GM21423 (cell line): Measurements from ENCODE around the gene CMIP.
"Not testable (repeated sequence)": the region's sequence is repeated elsewhere in the genome, so short reads cannot be mapped to it uniquely, and the experiment has no call there.

Source experiments
- ATAC-seq: cut with Tn5 transposase; IDR thresholded peaks from one replicate; pipeline ENCODE4 v1.9.1; 2021; ENCODE audit warnings: mild to moderate bottlenecking, moderate library complexity; ENCODE audit not compliant: unreplicated experiment

The CMIP gene

GRCh38 chr16:81444448-81445121 lies at the start of gene CMIP:
Gene CMIP, plus strand, starts transcription at chr16:81444808.
- ATAC-seq = peak; percentile 77

- ATAC-seq = no peak
Measured at GRCh38 chr16:81394966-81395655, 49.5 kb upstream of the CMIP start.

DNA sequence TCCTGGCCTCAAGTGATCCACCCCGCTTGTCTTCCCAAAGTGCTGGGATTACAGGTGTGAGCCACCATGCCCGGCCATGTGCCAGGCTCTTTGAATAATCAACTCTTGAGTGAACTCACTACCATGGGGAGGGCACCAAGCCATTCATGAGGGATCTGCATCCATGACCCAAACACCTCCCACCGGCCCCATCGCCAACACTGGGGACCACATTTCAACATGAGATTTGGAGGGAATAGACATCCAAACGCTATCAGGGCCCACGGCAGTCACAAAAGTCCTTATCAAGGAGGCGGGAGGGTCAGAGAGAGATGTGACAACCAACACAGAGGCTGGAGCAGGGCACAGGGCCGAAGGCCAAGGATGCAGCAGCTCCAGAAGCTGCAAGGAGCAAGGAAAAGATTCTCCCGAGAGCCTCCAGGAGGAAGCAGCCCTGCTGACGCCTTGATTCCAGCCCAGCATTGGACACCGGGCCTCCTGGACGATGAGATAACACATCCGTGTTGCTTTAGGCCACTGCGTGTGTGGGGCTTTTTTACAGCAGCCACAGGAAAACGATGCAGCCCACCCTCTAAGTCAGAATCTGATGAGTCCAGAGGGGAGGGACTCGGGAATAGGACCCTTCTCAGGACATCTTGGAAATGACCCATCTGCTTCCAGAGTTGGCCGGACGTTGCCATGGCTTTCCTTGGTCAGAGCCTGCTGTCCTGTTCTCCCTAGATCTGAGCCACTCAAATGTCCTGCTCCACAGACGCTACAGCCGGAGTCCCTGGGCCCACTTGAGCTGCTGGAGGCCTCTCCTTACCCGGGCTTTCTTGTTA lies 47.3 kb upstream of the CMIP start:
- ATAC-seq = no peak

DNA sequence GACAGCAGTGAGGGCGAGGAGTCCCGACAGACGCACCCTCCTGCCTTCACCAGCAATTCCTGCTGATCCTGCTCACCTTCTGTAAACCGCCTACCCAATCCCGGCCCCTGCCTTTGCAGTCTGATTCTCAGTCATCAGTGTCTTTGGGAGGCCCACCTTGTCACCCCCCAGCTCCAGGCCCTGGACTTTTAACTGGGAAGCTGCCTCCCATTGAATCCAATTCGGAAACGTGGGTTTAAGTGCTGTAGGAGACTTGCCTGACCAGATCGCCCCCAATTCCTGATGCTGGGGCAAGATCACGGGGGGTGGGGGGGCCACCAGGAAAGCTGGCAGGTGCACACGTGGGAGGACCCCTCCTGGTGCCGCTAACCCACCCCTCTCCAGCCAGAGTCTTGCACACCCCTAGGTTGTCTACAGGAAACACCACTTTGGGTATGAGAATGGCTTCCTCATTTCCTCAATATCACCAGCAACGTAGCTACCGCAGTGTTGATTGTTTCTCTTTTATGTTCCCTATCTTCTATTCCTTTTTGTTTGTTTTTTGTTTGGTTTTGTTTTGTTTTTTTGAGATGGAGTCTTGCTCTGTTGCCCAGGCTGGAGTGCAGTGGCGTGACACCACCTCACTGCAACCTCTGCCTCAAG lies 46.6 kb upstream of the CMIP start:
- ATAC-seq = no peak

DNA sequence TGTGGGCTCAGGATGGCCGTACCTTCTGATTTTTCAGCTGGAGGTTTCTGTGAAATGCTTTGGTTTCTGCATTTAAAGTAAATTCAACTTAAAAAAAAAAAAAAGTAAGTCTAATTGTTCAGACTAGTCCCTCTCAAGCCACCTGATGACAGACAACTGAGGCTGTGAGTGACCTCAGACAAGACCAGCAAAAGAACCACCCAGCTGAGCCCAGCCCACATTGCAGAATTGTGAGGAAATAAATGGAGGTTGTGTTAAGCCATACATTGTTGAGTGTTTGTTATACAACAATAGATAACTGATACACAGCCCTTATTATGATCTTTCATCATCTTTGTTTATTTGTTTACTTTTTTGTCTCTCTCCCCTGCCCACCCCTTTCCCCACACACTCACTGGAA lies 44.7 kb upstream of the CMIP start:
- no peak for ATAC-seq

DNA sequence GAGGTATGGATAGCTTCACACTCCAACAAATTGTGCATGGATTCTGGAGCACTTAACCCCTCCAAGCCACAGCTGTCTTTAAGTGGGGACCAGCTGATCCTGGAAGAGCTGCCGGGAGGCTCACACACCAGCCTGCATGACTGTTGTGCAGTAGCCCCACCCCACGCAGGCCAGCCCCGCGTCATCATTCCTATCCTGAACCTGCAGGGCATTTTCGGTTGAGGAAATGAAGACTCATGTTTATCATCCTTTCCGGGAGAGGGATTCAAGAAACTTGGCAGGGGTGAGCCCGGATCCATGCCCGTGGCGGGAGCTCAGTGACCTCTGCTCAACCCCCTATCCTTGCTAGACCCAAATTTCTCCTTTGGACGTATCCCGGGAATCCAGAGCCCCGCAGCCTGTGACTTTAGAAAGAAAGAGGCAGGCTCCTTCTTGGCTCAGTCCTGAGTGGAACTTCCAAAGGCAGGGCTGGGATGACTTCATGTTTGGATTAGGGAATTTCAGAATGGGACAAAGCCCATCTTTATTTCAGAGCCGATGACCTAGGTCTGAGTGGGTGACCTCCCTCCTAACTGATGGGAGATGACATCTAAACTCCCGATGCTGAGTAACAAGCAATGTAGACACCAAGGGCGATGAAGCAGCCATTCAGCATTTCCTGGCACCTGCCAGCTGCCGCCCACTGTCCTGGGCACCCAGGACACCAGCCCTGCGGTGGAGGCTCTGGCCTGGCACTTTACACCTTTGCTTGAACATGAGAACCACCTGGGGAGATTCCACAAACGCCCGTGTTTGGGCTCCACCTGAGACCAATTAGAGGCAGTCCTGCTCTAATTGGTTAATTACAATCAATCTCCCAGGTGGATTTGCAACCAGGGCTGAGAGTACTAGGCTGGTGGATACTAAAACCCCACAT lies 43.3 kb upstream of the CMIP start:
- no peak for ATAC-seq

DNA sequence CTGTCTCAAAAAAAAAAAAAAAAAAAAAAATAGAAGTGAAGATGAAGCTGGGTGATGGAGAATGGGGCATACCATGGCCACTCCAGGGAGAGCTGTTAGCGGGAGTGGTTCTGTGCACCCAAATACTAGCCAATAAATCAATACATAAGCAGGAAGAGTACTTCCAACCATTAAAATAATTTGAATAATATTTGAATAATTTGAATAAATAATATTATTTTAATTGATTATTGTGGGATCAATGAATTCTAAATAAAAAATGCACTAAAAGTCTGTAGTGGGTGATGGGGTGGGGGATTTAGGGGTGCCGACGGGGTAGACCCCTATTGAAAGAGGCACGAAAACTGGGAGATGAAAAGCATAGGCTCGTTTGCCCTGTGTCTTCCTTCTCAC lies 41.4 kb upstream of the CMIP start:
- ATAC-seq = no peak

DNA sequence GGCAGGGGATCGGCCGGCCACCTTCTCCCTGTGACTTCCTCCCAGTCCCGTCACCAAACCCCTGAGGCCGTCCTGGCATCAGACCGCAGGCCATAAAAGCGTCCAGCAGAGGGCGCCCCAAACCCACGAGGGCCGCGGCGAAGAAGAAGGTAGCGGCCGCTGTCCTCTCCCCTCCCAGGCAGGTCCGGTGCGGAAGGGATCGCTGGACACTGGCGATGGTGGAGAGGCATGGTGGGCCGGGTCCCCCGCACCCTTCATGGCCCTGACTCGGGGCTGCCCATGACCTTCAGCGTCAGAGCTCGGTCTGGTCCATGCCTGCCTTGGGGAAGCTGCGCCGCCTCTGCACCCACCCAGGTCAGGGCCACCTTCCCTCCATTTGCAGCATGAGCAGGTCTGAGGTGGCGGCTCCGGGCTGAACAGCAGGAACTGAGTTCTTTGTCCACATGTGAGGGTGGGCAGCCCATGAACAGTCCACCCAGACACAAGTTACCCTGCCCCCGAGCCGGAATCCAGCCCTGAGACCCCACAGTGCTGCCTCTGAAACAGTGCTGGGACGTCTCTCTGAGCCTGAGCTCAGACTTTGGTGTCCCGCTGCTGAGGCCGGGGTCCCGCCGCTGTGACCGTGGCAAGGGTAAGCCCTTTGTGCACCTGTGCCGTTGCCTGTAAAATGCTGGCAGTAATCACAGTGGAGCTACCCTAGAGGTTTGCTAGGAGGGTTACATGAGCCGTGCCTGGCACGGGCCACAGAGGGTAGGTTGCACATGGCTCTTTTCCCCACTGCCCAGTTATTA lies 40.8 kb upstream of the CMIP start:
- peak; percentile 75 for ATAC-seq

DNA sequence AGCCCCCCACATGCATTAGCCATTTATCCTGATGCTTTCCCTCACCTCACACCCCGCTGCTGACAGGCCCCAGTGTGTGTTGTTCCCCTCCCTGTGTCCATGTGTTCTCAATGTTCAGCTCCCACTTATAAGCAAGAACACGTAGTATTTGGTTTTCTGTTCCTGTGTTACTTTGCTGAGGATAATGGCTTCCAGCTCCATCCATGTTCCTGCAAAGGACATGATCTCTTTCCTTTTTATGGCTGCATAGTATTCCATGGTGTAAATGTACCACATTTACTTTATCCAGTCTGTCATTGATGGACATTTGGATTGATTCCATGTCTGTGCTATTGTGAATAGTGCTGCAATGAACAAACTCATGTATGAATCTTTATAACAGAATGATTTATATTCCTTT lies 39.6 kb upstream of the CMIP start:
- ATAC-seq = not testable (repeated sequence)

- no peak for ATAC-seq
Measured at GRCh38 chr16:81405702-81406113, 38.9 kb upstream of the CMIP start.

- no peak for ATAC-seq
Measured at GRCh38 chr16:81408409-81408950, 36.1 kb upstream of the CMIP start.

DNA sequence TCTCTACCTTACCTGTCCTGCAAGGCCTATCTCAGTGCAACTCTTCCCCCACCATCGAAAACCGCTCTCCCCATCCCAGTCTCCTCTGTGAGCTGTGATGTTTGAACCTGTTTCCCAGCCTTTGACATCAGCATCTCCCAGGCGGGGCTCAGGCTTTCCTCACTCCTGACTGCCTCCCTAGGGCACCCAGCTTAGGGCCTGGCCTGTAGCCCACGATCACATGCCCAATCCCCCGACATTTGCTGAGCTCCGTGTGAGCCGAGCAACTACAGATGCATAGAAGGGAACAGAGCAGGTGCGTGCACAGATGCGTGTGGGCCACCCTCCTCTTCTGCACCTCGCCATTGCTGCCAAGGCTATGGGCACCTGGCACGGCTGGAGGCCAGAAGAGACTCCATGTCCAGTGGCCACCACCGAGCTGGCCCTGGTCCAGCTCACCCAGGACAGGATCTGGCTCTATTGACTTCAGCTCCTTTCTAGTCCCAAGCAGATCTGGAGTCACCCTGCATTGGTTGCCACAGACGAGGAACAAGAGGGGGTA lies 35.5 kb upstream of the CMIP start:
- ATAC-seq = no peak

DNA sequence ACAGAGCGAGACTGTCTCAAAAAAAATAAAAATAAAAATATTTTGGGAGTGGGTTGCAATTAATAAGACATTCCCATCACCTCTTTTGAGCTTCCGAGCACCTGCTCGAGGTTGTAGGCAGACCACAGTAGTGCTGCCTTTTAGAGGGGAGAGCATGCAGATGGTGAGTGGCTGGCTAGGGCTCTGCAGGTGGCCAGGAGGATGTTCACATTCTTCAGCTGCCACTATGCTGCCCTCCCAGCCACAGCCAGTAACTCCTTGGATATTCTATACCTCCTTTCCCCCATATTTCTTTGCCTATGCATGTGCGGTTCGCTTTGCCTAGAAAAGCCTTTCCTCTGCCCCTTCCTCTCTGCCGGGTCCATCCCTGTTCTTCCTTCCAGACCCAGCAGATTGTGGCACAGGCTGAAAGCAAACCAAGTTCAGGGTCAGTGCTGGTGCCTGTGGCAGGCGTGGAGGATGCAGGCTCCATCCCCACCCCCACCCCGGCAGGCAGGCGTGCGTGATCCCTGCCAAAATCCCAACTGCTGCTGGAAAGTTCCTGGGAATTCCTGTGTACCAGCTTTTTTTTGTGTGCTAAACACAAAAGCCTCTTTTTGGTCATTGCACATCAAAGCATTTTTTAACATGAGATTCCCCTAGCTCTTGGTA lies 33.8 kb upstream of the CMIP start:
- no peak for ATAC-seq

GRCh38 chr16:81413245-81413990 lies 31.2 kb upstream of the CMIP start:
- ATAC-seq = no peak

DNA sequence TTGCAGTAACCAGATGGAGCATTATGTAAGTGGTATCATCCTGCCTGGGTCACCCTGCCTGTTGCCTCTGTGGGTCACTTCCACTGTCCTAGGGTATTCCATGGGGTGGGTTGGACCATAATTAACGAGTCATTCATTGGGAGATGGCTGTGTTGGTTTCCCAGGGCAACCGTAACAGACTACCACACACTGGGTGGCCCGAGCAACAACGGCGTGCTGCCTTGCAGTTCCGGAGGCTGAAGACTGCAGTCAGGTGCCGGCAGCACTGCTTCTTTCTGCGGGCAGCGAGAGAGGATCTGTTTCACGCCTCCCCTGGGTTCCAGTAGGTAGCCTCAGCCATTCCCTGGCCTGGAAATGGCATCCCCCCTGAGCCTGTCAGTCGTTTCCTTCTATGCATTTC lies 28.9 kb upstream of the CMIP start:
- ATAC-seq = no peak

DNA sequence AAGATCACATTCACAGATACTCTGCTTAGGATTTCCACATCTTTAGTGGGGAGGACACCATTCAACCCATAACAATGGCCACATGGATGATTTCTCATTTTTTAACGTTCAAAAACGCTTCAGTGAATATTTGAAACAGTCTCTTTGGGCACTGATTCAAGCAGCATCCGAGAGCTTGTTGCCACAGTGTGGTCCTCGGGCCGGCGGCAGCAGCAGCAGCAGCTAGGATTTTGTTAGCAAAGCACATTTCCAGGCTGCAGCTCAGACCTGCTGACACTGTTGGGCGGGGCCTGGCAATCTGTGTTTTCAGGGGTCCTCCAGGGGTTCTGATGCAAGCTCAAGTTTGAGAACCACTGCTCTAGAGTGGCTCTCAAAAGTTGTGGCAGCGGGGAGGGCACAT lies 27.9 kb upstream of the CMIP start:
- no peak for ATAC-seq

GRCh38 chr16:81417210-81417609 lies 27.4 kb upstream of the CMIP start:
- no peak for ATAC-seq

GRCh38 chr16:81419806-81420205 lies 24.8 kb upstream of the CMIP start:
- no peak for ATAC-seq
